ENCODE results near the gene FHIT.

Gene FHIT

DNA sequence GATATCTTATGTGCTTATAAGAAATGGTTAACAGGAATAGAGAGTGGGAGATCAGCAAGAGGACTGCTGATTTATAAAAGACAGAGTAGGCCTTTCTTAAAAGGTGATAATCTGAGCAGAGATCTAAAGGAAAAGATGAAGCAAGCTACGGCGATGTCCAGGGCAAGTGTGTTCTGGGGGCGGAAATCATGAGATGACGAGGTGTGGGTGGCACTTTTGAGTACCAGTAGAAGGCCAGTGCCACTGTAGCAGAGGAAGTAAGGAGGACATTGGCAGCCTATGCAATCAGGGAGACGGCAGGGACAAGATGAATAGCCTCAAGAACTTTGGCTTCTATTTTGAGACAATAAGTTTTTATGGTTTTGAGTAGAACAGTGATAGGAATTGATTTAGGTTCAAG lies 492.4 kb downstream of the FHIT start:
- H3K36me3 Mint-ChIP-seq (ENCODE audit: low read depth) = no peaks in the 10 kb centered on the region
- H3K27me3 Mint-ChIP-seq (ENCODE audit: low read depth, poor library complexity) = no peaks in the 10 kb centered on the region
- TF ChIP-seq, protein P1, sequence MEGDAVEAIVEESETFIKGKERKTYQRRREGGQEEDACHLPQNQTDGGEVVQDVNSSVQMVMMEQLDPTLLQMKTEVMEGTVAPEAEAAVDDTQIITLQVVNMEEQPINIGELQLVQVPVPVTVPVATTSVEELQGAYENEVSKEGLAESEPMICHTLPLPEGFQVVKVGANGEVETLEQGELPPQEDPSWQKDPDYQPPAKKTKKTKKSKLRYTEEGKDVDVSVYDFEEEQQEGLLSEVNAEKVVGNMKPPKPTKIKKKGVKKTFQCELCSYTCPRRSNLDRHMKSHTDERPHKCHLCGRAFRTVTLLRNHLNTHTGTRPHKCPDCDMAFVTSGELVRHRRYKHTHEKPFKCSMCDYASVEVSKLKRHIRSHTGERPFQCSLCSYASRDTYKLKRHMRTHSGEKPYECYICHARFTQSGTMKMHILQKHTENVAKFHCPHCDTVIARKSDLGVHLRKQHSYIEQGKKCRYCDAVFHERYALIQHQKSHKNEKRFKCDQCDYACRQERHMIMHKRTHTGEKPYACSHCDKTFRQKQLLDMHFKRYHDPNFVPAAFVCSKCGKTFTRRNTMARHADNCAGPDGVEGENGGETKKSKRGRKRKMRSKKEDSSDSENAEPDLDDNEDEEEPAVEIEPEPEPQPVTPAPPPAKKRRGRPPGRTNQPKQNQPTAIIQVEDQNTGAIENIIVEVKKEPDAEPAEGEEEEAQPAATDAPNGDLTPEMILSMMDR (IDR thresholded peaks at IDR 0.05) = no peak
- no peak for DNase-seq
- no peaks in the 10 kb centered on the region for H3K9me3 Mint-ChIP-seq
- no peak overlapping the region for H3K4me3 Mint-ChIP-seq
- no peak overlapping the region for H3K27ac Mint-ChIP-seq
- H3K4me1 Mint-ChIP-seq = peaks cover 19% of the 10 kb centered on the region

DNA sequence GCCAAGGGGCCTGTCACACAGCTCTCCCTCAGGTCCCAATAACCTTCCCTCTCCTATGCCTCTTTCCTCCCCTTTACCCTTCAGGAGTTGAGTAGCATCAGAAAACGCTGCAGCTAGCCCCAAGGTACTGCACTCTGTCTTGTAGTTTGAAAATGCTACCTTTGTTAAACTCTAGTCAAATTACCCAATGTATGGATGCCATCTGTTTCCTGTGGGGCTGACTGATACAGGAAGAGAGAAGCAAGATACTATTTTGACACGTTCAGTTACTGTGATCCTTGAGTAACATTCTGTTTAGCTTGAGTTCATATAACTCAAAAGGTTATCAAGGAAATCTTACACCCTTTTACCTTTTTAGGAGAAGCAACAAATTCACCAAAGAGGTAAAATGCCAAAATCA lies 493.1 kb downstream of the FHIT start:
- Mint-ChIP-seq H3K36me3 (ENCODE audit: low read depth) (no peaks in the 10 kb centered on the region), H3K9me3 (no peaks in the 10 kb centered on the region), H3K27ac (no peak overlapping the region), H3K4me3 (no peak overlapping the region), H3K27me3 (ENCODE audit: low read depth, poor library complexity) (no peaks in the 10 kb centered on the region), H3K4me1 (peaks cover 26% of the 10 kb centered on the region)
- DNase-seq = no peak
- TF ChIP-seq, protein P1 (IDR thresholded peaks at IDR 0.05) = no peak

DNA sequence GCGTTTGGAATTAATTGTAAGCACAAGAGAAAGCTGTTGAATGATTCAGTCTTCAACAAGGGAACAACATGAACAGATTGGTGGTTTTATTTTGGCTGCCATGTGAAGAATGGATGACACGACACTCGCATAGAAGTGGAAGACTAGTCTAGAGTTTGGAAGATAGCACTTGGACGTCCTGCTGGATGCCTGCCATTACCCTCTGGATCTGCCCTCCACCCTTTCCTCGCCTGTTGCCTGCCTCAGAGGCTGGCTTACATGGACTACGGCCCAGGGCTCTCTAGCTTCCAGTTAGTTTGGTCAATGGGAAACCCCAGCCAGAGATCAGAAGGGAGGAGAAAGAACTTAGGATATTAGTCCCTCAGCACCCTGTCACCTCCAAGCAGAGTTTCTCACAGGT lies 493.5 kb downstream of the FHIT start:
- Mint-ChIP-seq H3K27me3 (ENCODE audit: low read depth, poor library complexity) (no peaks in the 10 kb centered on the region), H3K36me3 (ENCODE audit: low read depth) (no peaks in the 10 kb centered on the region), H3K4me1 (peaks cover 30% of the 10 kb centered on the region), H3K9me3 (no peaks in the 10 kb centered on the region), H3K4me3 (no peak overlapping the region), H3K27ac (no peak overlapping the region)
- no peak for DNase-seq
- TF ChIP-seq, protein P1 (IDR thresholded peaks at IDR 0.05) = no peak

DNA sequence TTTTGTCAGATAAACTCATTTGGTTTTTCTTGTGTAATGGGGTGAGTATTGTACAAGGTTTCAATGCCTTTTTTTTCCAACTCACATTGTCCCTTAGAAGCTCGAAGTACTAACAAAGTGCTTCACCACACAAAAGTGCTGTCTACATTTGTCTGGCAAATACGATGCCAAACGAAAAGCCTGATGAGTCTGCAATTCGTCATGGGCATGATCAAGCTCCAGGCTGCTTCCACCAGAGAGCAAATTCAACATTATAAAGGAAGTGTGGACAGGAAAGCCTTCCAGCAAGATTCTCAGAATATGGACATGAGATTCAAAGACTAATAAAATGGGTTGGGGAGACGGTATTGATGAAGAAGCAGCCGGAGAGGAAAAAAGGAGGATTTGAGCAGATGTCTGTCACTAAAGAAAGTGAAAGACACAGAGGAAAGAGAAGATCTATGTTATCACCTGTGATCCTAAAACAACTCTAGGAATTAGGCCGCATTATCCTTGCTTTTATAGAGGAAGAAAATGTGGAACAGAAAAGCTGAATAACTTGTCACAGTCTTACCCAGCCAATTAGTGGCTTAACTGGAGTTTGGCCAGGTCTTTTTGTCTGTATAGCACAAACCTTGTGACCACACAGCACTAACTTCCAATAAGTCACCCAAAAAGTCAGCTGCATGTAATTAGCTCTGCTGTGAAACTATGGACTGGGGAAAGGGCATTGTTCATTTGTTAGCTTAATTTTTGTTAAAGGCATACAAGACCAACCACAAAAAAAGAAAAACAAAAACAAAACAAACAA lies 494.8 kb downstream of the FHIT start:
- TF ChIP-seq, protein P1 (IDR thresholded peaks at IDR 0.05) = no peak
- no peak for DNase-seq
- peaks cover 2% of the 10 kb centered on the region for H3K9me3 Mint-ChIP-seq
- peak overlapping the region; percentile 2 for H3K27ac Mint-ChIP-seq
- peaks cover 31% of the 10 kb centered on the region for H3K4me1 Mint-ChIP-seq
- no peaks in the 10 kb centered on the region for H3K36me3 Mint-ChIP-seq (ENCODE audit: low read depth)
- H3K27me3 Mint-ChIP-seq (ENCODE audit: low read depth, poor library complexity) = no peaks in the 10 kb centered on the region
- no peak overlapping the region for H3K4me3 Mint-ChIP-seq

DNA sequence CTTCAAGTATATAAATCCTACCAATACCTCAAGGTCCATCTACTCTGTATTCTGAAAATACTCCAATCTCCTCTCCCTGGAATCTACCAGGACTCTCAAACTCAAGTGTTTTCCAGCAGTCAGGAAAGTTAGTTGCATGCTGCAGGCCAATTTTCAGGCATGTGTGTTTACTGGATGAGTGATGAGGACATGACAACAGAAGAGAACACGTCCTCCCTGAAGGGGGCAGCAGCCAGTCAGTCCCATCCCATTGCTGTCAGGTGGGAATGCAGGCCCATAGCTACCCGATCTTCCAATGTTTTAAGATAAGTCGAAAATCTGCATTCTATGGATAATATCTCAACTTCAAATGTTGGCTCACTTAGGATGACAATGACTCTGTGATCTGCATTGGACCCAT lies 496.2 kb downstream of the FHIT start:
- peaks cover 12% of the 10 kb centered on the region for H3K36me3 Mint-ChIP-seq (ENCODE audit: low read depth)
- TF ChIP-seq, protein P1 (IDR thresholded peaks at IDR 0.05) = peak; percentile 30
- peak; percentile 21 for DNase-seq
- H3K27ac Mint-ChIP-seq = no peak overlapping the region
- no peaks in the 10 kb centered on the region for H3K27me3 Mint-ChIP-seq (ENCODE audit: low read depth, poor library complexity)
- peaks cover 15% of the 10 kb centered on the region for H3K9me3 Mint-ChIP-seq
- no peak overlapping the region for H3K4me3 Mint-ChIP-seq
- H3K4me1 Mint-ChIP-seq = peaks cover 31% of the 10 kb centered on the region

DNA sequence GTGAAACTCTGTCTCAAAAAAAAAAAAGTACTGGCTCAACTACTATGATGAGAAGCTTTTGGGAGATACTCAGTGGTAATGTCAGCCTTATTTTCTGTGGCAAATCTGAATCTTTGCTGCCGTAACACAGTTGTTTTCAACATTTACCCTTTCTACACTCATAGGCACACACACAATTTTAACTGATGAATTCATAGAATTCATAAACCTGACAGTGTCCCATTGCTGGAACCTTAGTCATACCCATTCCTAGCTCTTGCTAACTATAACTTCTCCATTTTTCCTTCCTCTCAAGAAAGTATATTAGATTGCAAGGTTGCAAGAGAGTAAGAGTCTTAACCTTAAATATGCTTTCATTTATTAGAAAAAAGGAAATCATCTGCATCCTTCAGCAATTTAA lies 496.6 kb downstream of the FHIT start:
- DNase-seq = no peak
- H3K4me3 Mint-ChIP-seq = no peak overlapping the region
- no peaks in the 10 kb centered on the region for H3K27me3 Mint-ChIP-seq (ENCODE audit: low read depth, poor library complexity)
- H3K9me3 Mint-ChIP-seq = peaks cover 20% of the 10 kb centered on the region
- no peak overlapping the region for H3K27ac Mint-ChIP-seq
- H3K36me3 Mint-ChIP-seq (ENCODE audit: low read depth) = peaks cover 17% of the 10 kb centered on the region
- peaks cover 31% of the 10 kb centered on the region for H3K4me1 Mint-ChIP-seq
- TF ChIP-seq, protein P1 (IDR thresholded peaks at IDR 0.05) = no peak
